MM.1S (cell line): ENCODE measurements around the gene AQR.

Experiments
- EZH2 ChIP-seq: fragments of 300-600 bp; sonication (generic); optimal IDR thresholded peaks from 2 replicates; pipeline ENCODE3; 2017; ENCODE audit warnings: low read depth, mild to moderate bottlenecking, antibody characterized with exemption, low read length, mixed read lengths
- EZH2phosphoT487 ChIP-seq: fragments of 300-600 bp; sonication (generic); IDR thresholded peaks from 2 replicates; pipeline ENCODE4 v1.6.1; 2018; ENCODE audit warnings: antibody characterized with exemption, low read length
- TF ChIP-seq, protein P1 (sequence below): fragments of 300-600 bp; sonication (generic); IDR thresholded peaks from 2 replicates; pipeline ENCODE4 v1.5.1; 2016; ENCODE audit warnings: antibody characterized with exemption, low read length, mixed read lengths

DNA sequence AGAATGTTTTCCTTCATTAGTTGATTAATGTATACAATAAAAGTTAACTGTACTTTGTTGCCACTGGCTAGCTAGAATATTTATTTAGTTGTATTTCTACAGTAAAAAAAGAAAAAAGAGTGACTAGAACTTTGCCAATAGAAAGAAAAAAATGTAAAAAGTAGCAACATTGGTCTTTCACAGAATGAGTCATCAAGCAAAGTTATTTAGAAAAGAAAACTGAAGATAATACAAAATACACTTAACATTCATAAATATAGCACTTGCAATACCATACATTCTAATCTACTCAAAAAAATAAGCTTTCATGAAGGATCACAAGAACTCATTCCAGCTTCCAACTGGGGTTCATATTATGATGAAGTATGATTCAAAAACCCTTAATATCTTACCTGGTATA lies 83.4 kb downstream of the AQR start:
- TF ChIP-seq, protein P1, sequence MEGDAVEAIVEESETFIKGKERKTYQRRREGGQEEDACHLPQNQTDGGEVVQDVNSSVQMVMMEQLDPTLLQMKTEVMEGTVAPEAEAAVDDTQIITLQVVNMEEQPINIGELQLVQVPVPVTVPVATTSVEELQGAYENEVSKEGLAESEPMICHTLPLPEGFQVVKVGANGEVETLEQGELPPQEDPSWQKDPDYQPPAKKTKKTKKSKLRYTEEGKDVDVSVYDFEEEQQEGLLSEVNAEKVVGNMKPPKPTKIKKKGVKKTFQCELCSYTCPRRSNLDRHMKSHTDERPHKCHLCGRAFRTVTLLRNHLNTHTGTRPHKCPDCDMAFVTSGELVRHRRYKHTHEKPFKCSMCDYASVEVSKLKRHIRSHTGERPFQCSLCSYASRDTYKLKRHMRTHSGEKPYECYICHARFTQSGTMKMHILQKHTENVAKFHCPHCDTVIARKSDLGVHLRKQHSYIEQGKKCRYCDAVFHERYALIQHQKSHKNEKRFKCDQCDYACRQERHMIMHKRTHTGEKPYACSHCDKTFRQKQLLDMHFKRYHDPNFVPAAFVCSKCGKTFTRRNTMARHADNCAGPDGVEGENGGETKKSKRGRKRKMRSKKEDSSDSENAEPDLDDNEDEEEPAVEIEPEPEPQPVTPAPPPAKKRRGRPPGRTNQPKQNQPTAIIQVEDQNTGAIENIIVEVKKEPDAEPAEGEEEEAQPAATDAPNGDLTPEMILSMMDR = no peak
- TF ChIP-seq EZH2 (no peak), EZH2phosphoT487 (no peak)
